Skeletal muscle tissue (tissue), 4 donors: ENCODE measurements around the gene STAT3. TPM values are rescaled to one million over a fixed set of nuclear protein-coding genes. Genes with fewer than 3 reads are reported as not detected.

Experiments used
- H3K27ac ChIP-seq: one replicate; pipeline ENCODE4 v1.7.0; 2013; ENCODE audit warnings: mild to moderate bottlenecking, low read depth, low read length, inconsistent platforms
- H3K27me3 ChIP-seq, 3 donors: one replicate each; pipeline ENCODE4 v1.7.0; 2013; ENCODE audit warnings: low read length in 3 of 3; ENCODE audit not compliant: control insufficient read depth in 3 of 3, insufficient read depth in 3 of 3
- H3K36me3 ChIP-seq, 3 donors: one replicate each; pipeline ENCODE4 v1.7.0; 2013; ENCODE audit warnings: low read length in 3 of 3; ENCODE audit not compliant: control insufficient read depth in 3 of 3, insufficient read depth in 3 of 3
- H3K4me1 ChIP-seq, 3 donors: one replicate each; pipeline ENCODE4 v1.7.0; 2013; ENCODE audit warnings: low read length in 3 of 3, mild to moderate bottlenecking in 3 of 3; ENCODE audit not compliant: control insufficient read depth in 3 of 3, insufficient read depth in 3 of 3
- H3K4me3 ChIP-seq, 3 donors: one replicate each; pipeline ENCODE4 v1.7.0; 2013; ENCODE audit warnings: low read length in 3 of 3
- H3K9ac ChIP-seq, 3 donors: one replicate each; pipeline ENCODE4 v1.7.0; 2013; ENCODE audit warnings: low read length in 3 of 3, mild to moderate bottlenecking in 3 of 3, moderate library complexity in 2 of 3, low read depth in 1 of 3
- H3K9me3 ChIP-seq, 3 donors: one replicate each; pipeline ENCODE4 v1.7.0; 2013; ENCODE audit warnings: low read length in 3 of 3; ENCODE audit not compliant: control insufficient read depth in 3 of 3
- total RNA-seq: library from RNA; depleted of rRNA; stranded (reverse); fragments of >200 nt; gene quantifications from one replicate; pipeline ENCODE4 v1.2.3, GENCODE V29; 2014
- donor health status: Osteomylitis.

Gene STAT3
- total RNA-seq, 1 donor from 2014 or later: 44.9 TPM

GRCh38 chr17:42358434-42358833, 29.8 kb downstream of the STAT3 start:
- H3K9me3 ChIP-seq: no peaks in the 10 kb centered on the region
- H3K4me3 ChIP-seq: no peak overlapping the region
- H3K27ac ChIP-seq: no peak overlapping the region
- no peaks in the 10 kb centered on the region for H3K36me3 ChIP-seq
- H3K27me3 ChIP-seq: no peaks in the 10 kb centered on the region
- no peak overlapping the region for H3K9ac ChIP-seq
- peaks cover 31 to 39% (median 38%) of the 10 kb centered on the region in 3 donors for H3K4me1 ChIP-seq

DNA sequence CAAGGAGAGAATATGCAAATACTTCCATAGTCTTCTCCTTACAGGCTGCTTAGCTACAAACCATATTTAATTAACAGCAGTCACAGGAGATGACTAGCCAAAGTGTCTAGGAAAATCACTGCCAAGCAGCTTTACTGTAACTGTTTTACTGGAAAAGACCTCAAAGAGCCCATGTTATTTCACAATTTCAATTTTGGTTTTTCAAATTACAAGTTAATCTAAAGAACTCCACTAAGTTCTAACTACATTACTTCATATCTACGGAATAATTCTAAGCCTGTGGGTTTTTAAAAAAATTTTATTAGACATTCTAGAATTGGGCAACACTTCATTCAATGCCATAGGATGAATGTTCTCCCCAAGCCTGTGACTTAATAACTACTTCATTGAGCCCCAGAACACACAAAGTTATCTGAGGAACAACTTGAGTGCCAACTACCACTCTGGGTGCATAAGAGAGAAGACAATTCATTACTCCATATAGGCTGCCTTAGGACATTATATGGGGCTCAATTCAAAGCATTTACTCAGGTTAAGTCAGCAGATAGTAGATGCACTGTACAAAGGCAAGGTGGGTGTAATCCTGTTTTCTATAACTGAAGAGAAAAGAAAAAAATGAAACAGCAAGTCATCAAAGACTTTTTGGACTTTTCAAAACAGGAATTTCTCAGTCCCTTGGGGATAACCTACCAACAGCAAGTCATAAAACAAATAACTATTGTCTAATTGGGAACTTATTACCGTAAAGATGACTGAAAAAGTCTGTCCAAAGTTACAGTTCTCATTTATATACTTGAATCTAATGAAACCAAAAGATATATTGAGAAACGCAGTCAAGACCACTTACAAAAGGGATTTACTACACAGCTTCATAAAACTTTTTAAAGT, 33.0 kb downstream of the STAT3 start:
- H3K27me3 ChIP-seq: no peaks in the 10 kb centered on the region
- peak overlapping the region; percentile 36 for H3K27ac ChIP-seq
- peaks cover 5 to 20% (median 12%) of the 10 kb centered on the region in 3 donors for H3K4me1 ChIP-seq
- no peaks in the 10 kb centered on the region for H3K9me3 ChIP-seq
- H3K9ac ChIP-seq: no peak overlapping the region
- H3K4me3 ChIP-seq: no peak overlapping the region
- no peaks in the 10 kb centered on the region for H3K36me3 ChIP-seq

DNA sequence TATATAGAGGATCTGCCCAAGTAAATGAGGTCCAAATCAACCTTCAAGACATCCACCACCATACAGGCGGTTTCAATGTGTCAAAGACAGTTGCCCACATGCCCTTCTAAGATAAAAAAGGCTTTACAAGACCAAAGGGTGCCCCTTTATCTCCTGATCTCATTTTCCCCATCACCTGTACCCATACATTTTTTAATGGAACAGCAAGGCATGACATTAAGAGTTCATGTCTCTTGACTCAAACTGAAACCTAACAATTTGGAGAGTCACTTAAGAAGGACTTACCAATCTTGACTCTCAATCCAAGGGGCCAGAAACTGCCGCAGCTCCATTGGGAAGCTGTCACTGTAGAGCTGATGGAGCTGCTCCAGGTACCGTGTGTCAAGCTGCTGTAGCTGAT, 40.1 kb downstream of the STAT3 start:
- peaks cover 7 to 31% (median 17%) of the 10 kb centered on the region in 3 donors for H3K4me1 ChIP-seq
- H3K36me3 ChIP-seq: peaks cover 17 to 23% (median 20%) of the 10 kb centered on the region in 3 donors
- H3K9ac ChIP-seq: no peak overlapping the region

DNA sequence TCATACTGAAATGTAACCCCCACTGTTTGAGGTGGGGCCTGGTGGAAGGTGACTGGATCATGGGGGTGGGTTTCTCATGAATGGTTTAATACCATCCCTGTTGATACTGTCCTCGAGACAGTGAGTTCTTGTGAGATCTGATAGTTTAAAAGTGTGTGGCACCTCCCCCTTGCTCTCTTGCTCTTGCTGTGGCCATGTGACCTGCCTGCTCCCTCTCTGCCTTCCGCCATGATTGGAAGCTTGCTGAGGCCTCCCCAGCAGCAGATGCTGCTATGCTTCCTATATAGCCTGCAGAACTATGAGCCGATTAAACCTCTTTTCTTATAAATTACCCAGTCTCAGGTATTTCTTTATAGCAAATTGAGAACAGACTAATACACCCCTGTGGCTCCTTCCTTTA, 40.6 kb downstream of the STAT3 start:
- peak overlapping the region; percentile 71 for H3K27ac ChIP-seq
- H3K27me3 ChIP-seq: no peaks in the 10 kb centered on the region
- peak overlapping the region in 1 of 3 donors; percentile 17 for H3K9ac ChIP-seq
- H3K36me3 ChIP-seq: peaks cover 17 to 26% (median 23%) of the 10 kb centered on the region in 3 donors
- H3K4me1 ChIP-seq: peaks cover 7 to 30% (median 17%) of the 10 kb centered on the region in 3 donors
- no peaks in the 10 kb centered on the region for H3K9me3 ChIP-seq
- no peak overlapping the region for H3K4me3 ChIP-seq

More for the DNA sequence above, 40.1 kb downstream of the STAT3 start:
- H3K9me3 ChIP-seq: no peaks in the 10 kb centered on the region
- H3K27ac ChIP-seq: no peak overlapping the region
- no peaks in the 10 kb centered on the region for H3K27me3 ChIP-seq
- H3K4me3 ChIP-seq: no peak overlapping the region

DNA sequence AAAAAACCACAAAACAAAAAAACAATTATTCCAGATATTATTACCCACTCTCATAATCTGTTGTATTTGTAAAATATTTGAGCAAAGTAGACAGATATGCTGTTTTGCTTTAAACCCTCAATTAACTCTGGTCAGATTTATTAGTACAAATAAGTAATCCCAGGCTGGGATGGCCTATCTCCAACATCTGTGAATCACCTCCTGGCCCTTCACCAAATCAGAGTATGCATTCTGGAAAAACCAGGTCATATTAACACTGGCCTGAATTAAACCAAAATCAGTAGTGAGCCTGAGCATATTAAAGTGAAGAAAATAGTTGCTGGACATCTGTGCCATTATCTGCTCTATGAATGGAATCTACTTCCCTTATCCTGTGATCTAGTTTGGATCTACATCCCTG, 41.0 kb downstream of the STAT3 start:
- Histone ChIP-seq H3K9ac (peak overlapping the region in 1 of 3 donors; percentile 17), H3K9me3 (no peaks in the 10 kb centered on the region), H3K27ac (peak overlapping the region; percentile 71), H3K4me3 (no peak overlapping the region), H3K27me3 (no peaks in the 10 kb centered on the region), H3K4me1 (peaks cover 7 to 26% (median 17%) of the 10 kb centered on the region in 3 donors), H3K36me3 (peaks cover 17 to 28% (median 27%) of the 10 kb centered on the region in 3 donors)

DNA sequence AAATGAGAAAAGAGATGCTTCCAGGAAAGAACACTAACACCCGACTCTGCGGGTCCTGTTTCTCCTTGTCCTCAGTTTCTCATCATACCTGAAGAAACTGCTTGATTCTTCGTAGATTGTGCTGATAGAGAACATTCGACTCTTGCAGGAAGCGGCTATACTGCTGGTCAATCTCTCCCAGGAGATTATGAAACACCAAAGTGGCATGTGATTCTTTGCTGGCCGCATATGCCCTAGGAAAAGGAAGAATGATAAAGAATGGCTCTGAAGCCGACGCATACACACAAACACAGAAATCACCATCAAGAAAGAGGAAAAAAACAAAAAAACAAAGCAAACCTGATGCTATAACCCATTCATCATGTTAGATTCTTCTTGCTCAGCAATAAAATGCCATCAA, 41.8 kb downstream of the STAT3 start:
- Histone ChIP-seq H3K9ac (no peak overlapping the region), H3K27me3 (no peaks in the 10 kb centered on the region), H3K4me1 (peaks cover 7 to 29% (median 17%) of the 10 kb centered on the region in 3 donors), H3K9me3 (no peaks in the 10 kb centered on the region), H3K27ac (no peak overlapping the region), H3K36me3 (peaks cover 21 to 35% (median 34%) of the 10 kb centered on the region in 3 donors), H3K4me3 (no peak overlapping the region)

- no peak overlapping the region for H3K27ac ChIP-seq
- no peak overlapping the region for H3K9ac ChIP-seq
These were observed 42.7 kb downstream of the STAT3 start for GRCh38 chr17:42345396-42346073.

GRCh38 chr17:42342242-42343008, 45.8 kb downstream of the STAT3 start:
- Histone ChIP-seq H3K9ac (no peak overlapping the region), H3K4me1 (peaks cover 2 to 8% (median 3%) of the 10 kb centered on the region in 3 donors), H3K9me3 (no peaks in the 10 kb centered on the region), H3K27ac (no peak overlapping the region), H3K36me3 (peaks cover 32 to 67% (median 62%) of the 10 kb centered on the region in 3 donors), H3K27me3 (no peaks in the 10 kb centered on the region), H3K4me3 (no peak overlapping the region)

More at GRCh38 chr17:42345396-42346073, 42.7 kb downstream of the STAT3 start:
- Histone ChIP-seq H3K4me3 (no peak overlapping the region), H3K4me1 (peaks cover 7 to 29% (median 17%) of the 10 kb centered on the region in 3 donors), H3K9me3 (no peaks in the 10 kb centered on the region), H3K27me3 (no peaks in the 10 kb centered on the region), H3K36me3 (peaks cover 24 to 45% (median 43%) of the 10 kb centered on the region in 3 donors)

DNA sequence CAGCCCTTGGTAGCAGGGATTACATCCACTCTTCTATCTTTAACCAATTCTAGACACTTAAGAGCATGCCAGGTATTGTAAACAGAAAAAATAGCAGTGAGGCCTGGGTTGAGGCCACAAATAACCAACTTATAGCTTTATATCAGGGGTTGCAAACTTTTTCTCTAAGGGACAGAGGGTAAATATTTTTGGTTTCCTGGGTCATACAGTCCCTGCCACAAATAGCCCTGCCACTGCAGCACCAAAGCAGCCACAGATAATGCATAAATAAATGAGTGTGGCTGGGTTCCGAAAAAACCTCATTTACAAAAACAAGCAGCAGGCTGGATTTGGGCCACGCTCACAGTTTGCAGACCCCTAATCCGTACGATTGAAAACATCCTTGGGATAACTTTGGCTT, 46.7 kb downstream of the STAT3 start:
- H3K27me3 ChIP-seq: no peaks in the 10 kb centered on the region
- H3K9me3 ChIP-seq: no peaks in the 10 kb centered on the region
- no peak overlapping the region for H3K27ac ChIP-seq
- H3K4me1 ChIP-seq: peaks cover 0 to 4% (median 0%) of the 10 kb centered on the region in 3 donors
- H3K36me3 ChIP-seq: peaks cover 35 to 69% (median 64%) of the 10 kb centered on the region in 3 donors
- H3K9ac ChIP-seq: no peak overlapping the region
- H3K4me3 ChIP-seq: no peak overlapping the region
